SU-DHL-6 (cell line): ENCODE measurements around the gene SMAD3.

Experiments
- EZH2phosphoT487 ChIP-seq: fragments of 200-600 bp; sonication (generic), shearing (Covaris generic); conservative IDR thresholded peaks from 2 replicates; pipeline ENCODE4 v1.6.1; 2018; ENCODE audit warnings: mild to moderate bottlenecking, antibody characterized with exemption, low read length, moderate library complexity, mixed read lengths
- TF ChIP-seq, protein P1 (sequence below): fragments of 200-600 bp; sonication (generic); IDR thresholded peaks from one replicate; pipeline ENCODE4 v1.5.1; 2017; ENCODE audit warnings: antibody characterized with exemption, mild to moderate bottlenecking, low read length, moderate library complexity; ENCODE audit not compliant: insufficient read depth, poor library complexity, severe bottlenecking

DNA sequence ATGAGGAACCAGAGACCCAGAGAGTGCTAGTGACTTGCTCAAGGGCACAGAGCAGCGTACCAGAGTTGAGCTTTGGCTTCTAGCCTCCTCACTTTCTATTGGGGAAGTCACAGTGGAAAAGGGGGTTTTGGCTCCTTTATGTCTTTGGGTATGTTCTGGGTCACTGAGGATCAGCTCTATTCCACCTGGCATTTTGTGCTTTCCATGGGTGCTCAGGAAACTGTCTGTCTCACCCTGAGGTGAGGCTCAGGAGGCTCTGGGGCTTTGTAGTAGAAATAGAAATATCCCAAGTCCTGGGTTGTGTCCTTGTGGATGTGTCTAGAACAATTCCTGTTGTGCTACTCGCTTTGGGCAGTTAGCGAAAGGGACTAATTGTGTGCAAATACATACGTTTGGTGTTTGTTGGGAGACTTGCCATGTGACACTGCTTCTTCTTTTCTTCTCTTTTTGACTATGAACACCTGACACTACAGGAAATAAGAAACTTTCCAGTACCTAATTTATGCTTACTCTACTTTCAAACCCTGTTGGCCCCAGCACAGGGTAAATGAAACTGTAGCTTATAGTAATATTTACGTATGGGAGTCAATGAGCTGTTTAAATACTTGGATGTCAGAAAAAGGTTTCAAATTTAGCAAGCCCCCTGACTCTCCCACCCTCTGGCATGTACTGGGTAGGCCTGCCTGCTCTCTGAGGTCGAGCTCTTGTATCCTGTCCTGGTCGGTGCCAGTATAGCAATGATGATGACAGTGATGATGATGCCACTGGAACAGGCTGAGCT is 35.6 kb downstream of the SMAD3 start:
- TF ChIP-seq, protein P1, sequence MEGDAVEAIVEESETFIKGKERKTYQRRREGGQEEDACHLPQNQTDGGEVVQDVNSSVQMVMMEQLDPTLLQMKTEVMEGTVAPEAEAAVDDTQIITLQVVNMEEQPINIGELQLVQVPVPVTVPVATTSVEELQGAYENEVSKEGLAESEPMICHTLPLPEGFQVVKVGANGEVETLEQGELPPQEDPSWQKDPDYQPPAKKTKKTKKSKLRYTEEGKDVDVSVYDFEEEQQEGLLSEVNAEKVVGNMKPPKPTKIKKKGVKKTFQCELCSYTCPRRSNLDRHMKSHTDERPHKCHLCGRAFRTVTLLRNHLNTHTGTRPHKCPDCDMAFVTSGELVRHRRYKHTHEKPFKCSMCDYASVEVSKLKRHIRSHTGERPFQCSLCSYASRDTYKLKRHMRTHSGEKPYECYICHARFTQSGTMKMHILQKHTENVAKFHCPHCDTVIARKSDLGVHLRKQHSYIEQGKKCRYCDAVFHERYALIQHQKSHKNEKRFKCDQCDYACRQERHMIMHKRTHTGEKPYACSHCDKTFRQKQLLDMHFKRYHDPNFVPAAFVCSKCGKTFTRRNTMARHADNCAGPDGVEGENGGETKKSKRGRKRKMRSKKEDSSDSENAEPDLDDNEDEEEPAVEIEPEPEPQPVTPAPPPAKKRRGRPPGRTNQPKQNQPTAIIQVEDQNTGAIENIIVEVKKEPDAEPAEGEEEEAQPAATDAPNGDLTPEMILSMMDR = no peak
- TF ChIP-seq EZH2phosphoT487 = no peak
